ENCODE data around the gene TLCD2. TPM values are rescaled to one million over a fixed set of nuclear protein-coding genes. Genes with fewer than 3 reads are reported as not detected.

TLCD2 gene
- total and polyA plus RNA-seq, 2 of the 13 experiments (the other 11 are each of a cell fraction or from before 2014, with no cell fraction given), result 0.90 to 1.1 TPM

DNA sequence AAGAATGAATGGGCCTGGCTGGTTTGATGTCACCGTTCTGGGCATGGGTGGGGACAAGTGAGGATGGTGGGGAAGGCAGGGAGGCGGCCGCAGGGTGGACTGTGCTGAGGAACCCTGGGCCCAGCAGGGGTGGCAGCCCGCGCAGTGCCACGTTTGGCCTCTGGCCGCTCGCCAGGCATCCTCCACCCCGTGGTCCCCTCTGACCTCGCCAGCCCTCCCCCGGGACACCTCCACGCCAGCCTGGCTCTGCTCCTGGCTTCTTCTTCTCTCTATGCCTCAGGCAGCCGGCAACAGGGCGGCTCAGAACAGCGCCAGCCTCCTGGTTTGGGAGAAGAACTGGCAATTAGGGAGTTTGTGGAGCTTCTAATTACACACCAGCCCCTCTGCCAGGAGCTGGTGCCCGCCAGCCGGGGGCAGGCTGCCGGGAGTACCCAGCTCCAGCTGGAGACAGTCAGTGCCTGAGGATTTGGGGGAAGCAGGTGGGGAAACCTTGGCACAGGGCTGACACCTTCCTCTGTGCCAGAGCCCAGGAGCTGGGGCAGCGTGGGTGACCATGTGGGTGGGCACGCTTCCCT lies 45.2 kb upstream of the TLCD2 start (continued):
- TF ChIP-seq, protein P1, sequence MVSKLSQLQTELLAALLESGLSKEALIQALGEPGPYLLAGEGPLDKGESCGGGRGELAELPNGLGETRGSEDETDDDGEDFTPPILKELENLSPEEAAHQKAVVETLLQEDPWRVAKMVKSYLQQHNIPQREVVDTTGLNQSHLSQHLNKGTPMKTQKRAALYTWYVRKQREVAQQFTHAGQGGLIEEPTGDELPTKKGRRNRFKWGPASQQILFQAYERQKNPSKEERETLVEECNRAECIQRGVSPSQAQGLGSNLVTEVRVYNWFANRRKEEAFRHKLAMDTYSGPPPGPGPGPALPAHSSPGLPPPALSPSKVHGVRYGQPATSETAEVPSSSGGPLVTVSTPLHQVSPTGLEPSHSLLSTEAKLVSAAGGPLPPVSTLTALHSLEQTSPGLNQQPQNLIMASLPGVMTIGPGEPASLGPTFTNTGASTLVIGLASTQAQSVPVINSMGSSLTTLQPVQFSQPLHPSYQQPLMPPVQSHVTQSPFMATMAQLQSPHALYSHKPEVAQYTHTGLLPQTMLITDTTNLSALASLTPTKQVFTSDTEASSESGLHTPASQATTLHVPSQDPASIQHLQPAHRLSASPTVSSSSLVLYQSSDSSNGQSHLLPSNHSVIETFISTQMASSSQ (IDR thresholded peaks at IDR 0.05; ENCODE audit: low read depth), result no peak
- TF ChIP-seq, protein P1 (CRISPR knock-in tag; IDR thresholded peaks at IDR 0.05; ENCODE audit: borderline replicate concordance), result 0 out of 2 replicates have a peak, but pooled peaks have one; percentile 5
- TF ChIP-seq SYNCRIP (IDR thresholded peaks at IDR 0.05; ENCODE audit: insufficient read depth, low read depth, low read length) (no peak), TSC22D2 (CRISPR knock-in tag; IDR thresholded peaks at IDR 0.05; ENCODE audit: borderline replicate concordance) (no peak), ZBTB7B (CRISPR knock-in tag; IDR thresholded peaks at IDR 0.05) (no peak), ZNF605 (CRISPR knock-in tag; IDR thresholded peaks at IDR 0.05) (no peak), PAF1 (CRISPR knock-in tag; IDR thresholded peaks at IDR 0.05) (peak; percentile 77), CBFB (CRISPR knock-in tag; IDR thresholded peaks at IDR 0.05) (0 out of 2 replicates have a peak, but pooled peaks have one; percentile 24), ZSCAN21 (CRISPR knock-in tag; IDR thresholded peaks at IDR 0.05; ENCODE audit: borderline replicate concordance) (no peak), ZBTB20 (CRISPR knock-in tag; IDR thresholded peaks at IDR 0.05; ENCODE audit: borderline replicate concordance, low read depth) (0 out of 2 replicates have a peak, but pooled peaks have one; percentile 21), POLR2G (IDR thresholded peaks at IDR 0.05; ENCODE audit: low read depth, low read length) (peak; percentile 65), AGO1 (IDR thresholded peaks at IDR 0.05; ENCODE audit: low read depth, low read length, poor library complexity, severe bottlenecking) (peak; percentile 98), NFKB2 (CRISPR knock-in tag; IDR thresholded peaks at IDR 0.05; ENCODE audit: borderline replicate concordance) (peak; percentile 29; the same call in 1 of the 2 replicates), ZNF230 (CRISPR knock-in tag; IDR thresholded peaks at IDR 0.05) (0 out of 2 replicates have a peak, but pooled peaks have one; percentile 32), HNRNPL (IDR thresholded peaks at IDR 0.05; ENCODE audit: low read depth, low read length) (peak; percentile 89), BRD4 (CRISPR knock-in tag; IDR thresholded peaks at IDR 0.05) (no peak)
- TF ChIP-seq, protein P2, sequence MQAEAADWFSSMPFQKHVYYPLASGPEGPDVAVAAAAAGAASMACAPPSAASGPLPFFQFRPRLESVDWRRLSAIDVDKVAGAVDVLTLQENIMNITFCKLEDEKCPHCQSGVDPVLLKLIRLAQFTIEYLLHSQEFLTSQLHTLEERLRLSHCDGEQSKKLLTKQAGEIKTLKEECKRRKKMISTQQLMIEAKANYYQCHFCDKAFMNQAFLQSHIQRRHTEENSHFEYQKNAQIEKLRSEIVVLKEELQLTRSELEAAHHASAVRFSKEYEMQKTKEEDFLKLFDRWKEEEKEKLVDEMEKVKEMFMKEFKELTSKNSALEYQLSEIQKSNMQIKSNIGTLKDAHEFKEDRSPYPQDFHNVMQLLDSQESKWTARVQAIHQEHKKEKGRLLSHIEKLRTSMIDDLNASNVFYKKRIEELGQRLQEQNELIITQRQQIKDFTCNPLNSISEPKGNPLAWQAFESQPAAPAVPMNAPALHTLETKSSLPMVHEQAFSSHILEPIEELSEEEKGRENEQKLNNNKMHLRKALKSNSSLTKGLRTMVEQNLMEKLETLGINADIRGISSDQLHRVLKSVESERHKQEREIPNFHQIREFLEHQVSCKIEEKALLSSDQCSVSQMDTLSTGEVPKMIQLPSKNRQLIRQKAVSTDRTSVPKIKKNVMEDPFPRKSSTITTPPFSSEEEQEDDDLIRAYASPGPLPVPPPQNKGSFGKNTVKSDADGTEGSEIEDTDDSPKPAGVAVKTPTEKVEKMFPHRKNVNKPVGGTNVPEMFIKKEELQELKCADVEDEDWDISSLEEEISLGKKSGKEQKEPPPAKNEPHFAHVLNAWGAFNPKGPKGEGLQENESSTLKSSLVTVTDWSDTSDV (CRISPR knock-in tag; IDR thresholded peaks at IDR 0.05), result no peak
- TF ChIP-seq, protein P3, sequence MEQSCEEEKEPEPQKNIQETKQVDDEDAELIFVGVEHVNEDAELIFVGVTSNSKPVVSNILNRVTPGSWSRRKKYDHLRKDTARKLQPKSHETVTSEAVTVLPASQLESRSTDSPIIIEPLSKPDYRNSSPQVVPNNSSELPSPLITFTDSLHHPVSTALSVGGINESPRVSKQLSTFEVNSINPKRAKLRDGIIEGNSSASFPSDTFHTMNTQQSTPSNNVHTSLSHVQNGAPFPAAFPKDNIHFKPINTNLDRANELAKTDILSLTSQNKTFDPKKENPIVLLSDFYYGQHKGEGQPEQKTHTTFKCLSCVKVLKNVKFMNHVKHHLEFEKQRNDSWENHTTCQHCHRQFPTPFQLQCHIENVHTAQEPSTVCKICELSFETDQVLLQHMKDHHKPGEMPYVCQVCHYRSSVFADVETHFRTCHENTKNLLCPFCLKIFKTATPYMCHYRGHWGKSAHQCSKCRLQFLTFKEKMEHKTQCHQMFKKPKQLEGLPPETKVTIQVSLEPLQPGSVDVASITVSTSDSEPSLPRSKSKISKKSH (CRISPR knock-in tag; IDR thresholded peaks at IDR 0.05; ENCODE audit: borderline replicate concordance), result peak; percentile 15; the same call in 1 of the 2 replicates
- TF ChIP-seq, protein P4, sequence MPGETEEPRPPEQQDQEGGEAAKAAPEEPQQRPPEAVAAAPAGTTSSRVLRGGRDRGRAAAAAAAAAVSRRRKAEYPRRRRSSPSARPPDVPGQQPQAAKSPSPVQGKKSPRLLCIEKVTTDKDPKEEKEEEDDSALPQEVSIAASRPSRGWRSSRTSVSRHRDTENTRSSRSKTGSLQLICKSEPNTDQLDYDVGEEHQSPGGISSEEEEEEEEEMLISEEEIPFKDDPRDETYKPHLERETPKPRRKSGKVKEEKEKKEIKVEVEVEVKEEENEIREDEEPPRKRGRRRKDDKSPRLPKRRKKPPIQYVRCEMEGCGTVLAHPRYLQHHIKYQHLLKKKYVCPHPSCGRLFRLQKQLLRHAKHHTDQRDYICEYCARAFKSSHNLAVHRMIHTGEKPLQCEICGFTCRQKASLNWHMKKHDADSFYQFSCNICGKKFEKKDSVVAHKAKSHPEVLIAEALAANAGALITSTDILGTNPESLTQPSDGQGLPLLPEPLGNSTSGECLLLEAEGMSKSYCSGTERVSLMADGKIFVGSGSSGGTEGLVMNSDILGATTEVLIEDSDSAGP (CRISPR knock-in tag; IDR thresholded peaks at IDR 0.05; ENCODE audit: borderline replicate concordance), result peak; percentile 21; the same call in 1 of the 2 replicates

Measured in HepG2 (cell line).